K562 (cell line): ENCODE results near the gene P4HB. TPM values are rescaled to one million over a fixed set of nuclear protein-coding genes. Genes with fewer than 3 reads are reported as not detected.

Source experiments
- CBX8 ChIP-seq: fragments of 200-600 bp; sonication (generic); IDR thresholded peaks from 2 replicates; pipeline ENCODE4 v1.6.1; 2012; ENCODE audit warnings: borderline replicate concordance, mixed run types, low read depth, mild to moderate bottlenecking, moderate library complexity, mixed read lengths, low read length, control low read depth, inconsistent platforms; ENCODE audit not compliant: poor library complexity, severe bottlenecking; ENCODE audit errors: extremely low read depth
- CREM ChIP-seq: IDR thresholded peaks from 2 replicates; pipeline ENCODE4 v1.6.1; 2014; ENCODE audit warnings: antibody characterized with exemption, low read depth
- FIP1L1 ChIP-seq: fragments of 200-400 bp; formaldehyde crosslinking; IDR thresholded peaks from 2 replicates; pipeline ENCODE4 v1.6.1; 2018; ENCODE audit warnings: mild to moderate bottlenecking, low read depth, low read length; ENCODE audit not compliant: poor library complexity, severe bottlenecking
- HINFP ChIP-seq: fragments of 450-650 bp; conservative IDR thresholded peaks from 2 replicates; pipeline ENCODE4 v1.6.1; 2016; ENCODE audit warnings: missing genetic modification characterization, low read depth, mild to moderate bottlenecking, control low read depth, missing compliant biosample characterization
- POLR3G ChIP-seq: IDR thresholded peaks from 2 replicates; pipeline ENCODE4 v1.6.1; 2011; ENCODE audit not compliant: insufficient read length, insufficient replicate concordance; ENCODE audit errors: extremely low read depth
- SIN3A ChIP-seq, 2 experiments: fragments of 150-350 bp in 1 of 2; IDR thresholded peaks; 2 replicates each; pipeline ENCODE4 v1.6.1; 2011 to 2016; ENCODE audit warnings: borderline replicate concordance in 2 of 2, low read depth in 2 of 2, low read length in 2 of 2, mild to moderate bottlenecking in 2 of 2, moderate library complexity in 2 of 2; ENCODE audit not compliant: control insufficient read depth in 1 of 2
- SMAD1 ChIP-seq: fragments of 150-350 bp; IDR thresholded peaks from 2 replicates; pipeline ENCODE4 v1.6.1; 2014; ENCODE audit warnings: low read length, low read depth; ENCODE audit not compliant: partially characterized antibody
- ZBED1 ChIP-seq: IDR thresholded peaks from 2 replicates; pipeline ENCODE4 v1.6.1; 2014
- ZKSCAN1 ChIP-seq: fragments of 150-350 bp; IDR thresholded peaks from 2 replicates; pipeline ENCODE4 v1.6.1; 2016; ENCODE audit warnings: low read depth, low read length
- ZNF707 ChIP-seq: fragments of 250-450 bp; sonication (Bioruptor Pico); conservative IDR thresholded peaks from 2 replicates; pipeline ENCODE4 v1.8.0; 2022; ENCODE audit warnings: inconsistent platforms, mild to moderate bottlenecking, moderate library complexity
- polyA plus RNA-seq, 8 experiments: library from polyadenylated mRNA; depleted of rRNA in 4 of 8; stranded (reverse) in 5 of 8; unstranded in 3 of 8; fragments of >200 nt; fragmentation: Nextera tagmentation in 2 of 8; fragmentation: Illumina TruSeq in 1 of 8; extraction: Ambion mirVana in 2 of 8; extraction: Trizol in 1 of 8; gene quantifications; 2 replicates each; pipeline versions ENCODE4 v1.2.1 to v1.2.3, GENCODE V29; 2011 to 2014; ENCODE audit warnings: inconsistent platforms in 1 of 8, missing spikeins in 1 of 8
- total RNA-seq, 7 experiments: library from RNA; depleted of rRNA in 6 of 7; stranded (reverse); fragments of >200 nt in 6 of 7; fragmentation: Illumina TruSeq in 2 of 7; extraction: Trizol in 2 of 7; gene quantifications; 2 replicates each; pipeline versions ENCODE4 v1.2.1 to v1.2.3, GENCODE V29; 2011 to 2021; ENCODE audit warnings: low replicate concordance in 1 of 7
- TF ChIP-seq, protein P1 (sequence below): fragments of 250-450 bp; sonication (Bioruptor Pico); IDR thresholded peaks from 2 replicates; pipeline ENCODE4 v1.4.0; 2020; ENCODE audit warnings: mild to moderate bottlenecking, moderate library complexity

Gene P4HB
- total and polyA plus RNA-seq, 9 of the 15 experiments (the other 6 are each of a cell fraction or from before 2014, with no cell fraction given): 4.4 to 645 (median 325) TPM

DNA sequence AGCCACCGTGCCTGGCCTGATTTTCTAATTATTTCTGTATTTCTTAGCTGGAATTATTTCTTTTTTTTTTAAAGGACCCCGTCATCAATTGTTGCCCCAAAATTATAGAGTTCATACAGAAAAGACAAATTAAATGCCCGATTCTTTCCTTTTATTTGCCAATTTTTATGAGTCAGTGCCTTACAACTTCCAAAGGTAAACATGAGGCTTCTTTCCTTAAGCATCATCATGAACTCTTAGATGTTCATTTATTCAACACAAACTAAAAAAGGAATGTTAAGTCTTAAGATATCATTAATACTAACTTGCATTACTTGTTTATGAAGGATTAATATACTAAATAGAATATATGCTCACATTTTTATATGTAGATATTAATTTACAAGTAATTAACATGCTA lies 18.0 kb upstream of the P4HB start (continued):
- TF ChIP-seq, protein P1, sequence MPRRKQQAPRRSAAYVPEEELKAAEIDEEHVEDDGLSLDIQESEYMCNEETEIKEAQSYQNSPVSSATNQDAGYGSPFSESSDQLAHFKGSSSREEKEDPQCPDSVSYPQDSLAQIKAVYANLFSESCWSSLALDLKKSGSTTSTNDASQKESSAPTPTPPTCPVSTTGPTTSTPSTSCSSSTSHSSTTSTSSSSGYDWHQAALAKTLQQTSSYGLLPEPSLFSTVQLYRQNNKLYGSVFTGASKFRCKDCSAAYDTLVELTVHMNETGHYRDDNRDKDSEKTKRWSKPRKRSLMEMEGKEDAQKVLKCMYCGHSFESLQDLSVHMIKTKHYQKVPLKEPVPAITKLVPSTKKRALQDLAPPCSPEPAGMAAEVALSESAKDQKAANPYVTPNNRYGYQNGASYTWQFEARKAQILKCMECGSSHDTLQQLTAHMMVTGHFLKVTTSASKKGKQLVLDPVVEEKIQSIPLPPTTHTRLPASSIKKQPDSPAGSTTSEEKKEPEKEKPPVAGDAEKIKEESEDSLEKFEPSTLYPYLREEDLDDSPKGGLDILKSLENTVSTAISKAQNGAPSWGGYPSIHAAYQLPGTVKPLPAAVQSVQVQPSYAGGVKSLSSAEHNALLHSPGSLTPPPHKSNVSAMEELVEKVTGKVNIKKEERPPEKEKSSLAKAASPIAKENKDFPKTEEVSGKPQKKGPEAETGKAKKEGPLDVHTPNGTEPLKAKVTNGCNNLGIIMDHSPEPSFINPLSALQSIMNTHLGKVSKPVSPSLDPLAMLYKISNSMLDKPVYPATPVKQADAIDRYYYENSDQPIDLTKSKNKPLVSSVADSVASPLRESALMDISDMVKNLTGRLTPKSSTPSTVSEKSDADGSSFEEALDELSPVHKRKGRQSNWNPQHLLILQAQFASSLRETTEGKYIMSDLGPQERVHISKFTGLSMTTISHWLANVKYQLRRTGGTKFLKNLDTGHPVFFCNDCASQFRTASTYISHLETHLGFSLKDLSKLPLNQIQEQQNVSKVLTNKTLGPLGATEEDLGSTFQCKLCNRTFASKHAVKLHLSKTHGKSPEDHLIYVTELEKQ (CRISPR knock-in tag): no peak
- TF ChIP-seq POLR3G (no peak), ZBED1 (no peak), ZKSCAN1 (no peak), CBX8 (no peak), FIP1L1 (no peak), SMAD1 (no peak), CREM (no peak), SIN3A (IDR thresholded peaks at IDR 0.05; ENCODE audit: borderline replicate concordance in 2 of 2, control insufficient read depth in 1 of 2, low read depth in 2 of 2, low read length in 2 of 2) (no peak), HINFP (no peak), ZNF707 (CRISPR knock-in tag) (no peak)
